Karpas-422 (cell line): ENCODE measurements around the gene C20orf144. TPM values are rescaled to one million over a fixed set of nuclear protein-coding genes. Genes with fewer than 3 reads are reported as not detected.

Experiments
- DNase-seq: peaks from one replicate; pipeline ENCODE4 v3.0.0-alpha.2; 2015
- H2AFZ ChIP-seq: fragments of 200-600 bp; sonication (generic); 2 replicates; pipeline ENCODE4 v1.6.1; 2014; ENCODE audit warnings: antibody characterized with exemption, low read length, mixed read lengths
- H3K27ac ChIP-seq: fragments of 200-600 bp; sonication (generic); 2 replicates; pipeline ENCODE4 v1.5.1; 2014; ENCODE audit warnings: mild to moderate bottlenecking, low read length, moderate library complexity
- H3K27me3 ChIP-seq: fragments of 200-600 bp; sonication (generic); 2 replicates; pipeline ENCODE4 v1.6.1; 2014; ENCODE audit warnings: low read length, mixed read lengths
- H3K36me3 ChIP-seq: fragments of 200-600 bp; sonication (generic); 2 replicates; pipeline ENCODE4 v1.6.1; 2014; ENCODE audit warnings: low read length, mixed read lengths; ENCODE audit not compliant: insufficient read depth
- H3K4me1 ChIP-seq: fragments of 200-600 bp; sonication (generic); 2 replicates; pipeline ENCODE4 v1.6.1; 2014; ENCODE audit warnings: mild to moderate bottlenecking, low read length, mixed read lengths
- H3K4me2 ChIP-seq: fragments of 200-600 bp; sonication (generic); 2 replicates; pipeline ENCODE4 v1.6.1; 2014; ENCODE audit warnings: low read length, low read depth, mild to moderate bottlenecking; ENCODE audit not compliant: poor library complexity, severe bottlenecking
- H3K4me3 ChIP-seq: fragments of 200-600 bp; sonication (generic); 2 replicates; pipeline ENCODE4 v1.5.1; 2014; ENCODE audit warnings: mild to moderate bottlenecking, antibody characterized with exemption, low read length, mixed read lengths
- H3K79me2 ChIP-seq: fragments of 200-600 bp; sonication (generic); 2 replicates; pipeline ENCODE4 v1.6.1; 2014; ENCODE audit warnings: mild to moderate bottlenecking, low read length, mixed read lengths
- H3K9ac ChIP-seq: fragments of 200-600 bp; sonication (generic); 2 replicates; pipeline ENCODE4 v1.6.0; 2014; ENCODE audit warnings: low read length
- H3K9me2 ChIP-seq: fragments of 200-600 bp; sonication (generic), shearing (Covaris generic); replicated peaks from 2 replicates; pipeline ENCODE4 v1.6.0; 2014; ENCODE audit warnings: mild to moderate bottlenecking, low read length, moderate library complexity; ENCODE audit not compliant: insufficient read depth
- H3K9me3 ChIP-seq: fragments of 300-700, 200-600 bp; sonication (generic); 2 replicates; pipeline ENCODE4 v1.6.1; 2014; ENCODE audit warnings: low read length, mixed read lengths
- H4K20me1 ChIP-seq: fragments of 200-600 bp; sonication (generic); 2 replicates; pipeline ENCODE4 v1.6.1; 2014; ENCODE audit warnings: mild to moderate bottlenecking, antibody characterized with exemption, low read length, low read depth; ENCODE audit not compliant: insufficient read depth
- total RNA-seq: library from RNA; depleted of rRNA; stranded (reverse); fragments of >200 nt; shearing (Covaris generic); gene quantifications from 2 replicates; pipeline ENCODE4 v1.2.3, GENCODE V29; 2014; ENCODE audit warnings: low replicate concordance

C20orf144 gene
- total RNA-seq, 1 experiment from 2014 or later: 0.45 TPM

GRCh38 chr20:33680686-33681085 lies 18.6 kb downstream of the C20orf144 start:
- Histone ChIP-seq H3K9me3 (no peaks in the 10 kb centered on the region), H3K36me3 (no peaks in the 10 kb centered on the region), H3K27me3 (no peaks in the 10 kb centered on the region), H4K20me1 (peaks cover 14% of the 10 kb centered on the region; the same call in 1 of the 2 replicates), H3K4me3 (peak overlapping the region; percentile 39; the same call in 1 of the 2 replicates), H3K9ac (peak overlapping the region; percentile 66), H3K4me2 (peak overlapping the region; percentile 57), H3K4me1 (peaks cover 63% of the 10 kb centered on the region), H2AFZ (no peak overlapping the region), H3K79me2 (peaks cover 51% of the 10 kb centered on the region), H3K9me2 (no peaks in the 10 kb centered on the region), H3K27ac (peak overlapping the region; percentile 92)
- no peak for DNase-seq

GRCh38 chr20:33681288-33681687 lies 19.2 kb downstream of the C20orf144 start:
- Histone ChIP-seq H3K9me3 (no peaks in the 10 kb centered on the region), H3K4me2 (peak overlapping the region; percentile 57), H3K79me2 (peaks cover 51% of the 10 kb centered on the region), H3K9ac (peak overlapping the region; percentile 66), H2AFZ (no peak overlapping the region), H3K27me3 (no peaks in the 10 kb centered on the region), H3K4me1 (peaks cover 61% of the 10 kb centered on the region), H3K36me3 (no peaks in the 10 kb centered on the region), H3K27ac (peak overlapping the region; percentile 92), H4K20me1 (peaks cover 14% of the 10 kb centered on the region; the same call in 1 of the 2 replicates), H3K4me3 (no peak overlapping the region), H3K9me2 (no peaks in the 10 kb centered on the region)
- DNase-seq: no peak

GRCh38 chr20:33681728-33682353 lies 19.7 kb downstream of the C20orf144 start:
- peak overlapping the region; percentile 66 for H3K9ac ChIP-seq
- no peaks in the 10 kb centered on the region for H3K9me2 ChIP-seq
- peaks cover 51% of the 10 kb centered on the region for H3K79me2 ChIP-seq
- H3K4me1 ChIP-seq: peaks cover 64% of the 10 kb centered on the region
- H3K9me3 ChIP-seq: no peaks in the 10 kb centered on the region
- peak overlapping the region; percentile 57 for H3K4me2 ChIP-seq
- no peaks in the 10 kb centered on the region for H3K27me3 ChIP-seq
- no peak for DNase-seq
- H3K36me3 ChIP-seq: no peaks in the 10 kb centered on the region
- 0 out of 2 replicates have a peak overlapping the region, but pooled peaks have one; percentile 2 for H3K4me3 ChIP-seq
- peaks cover 14% of the 10 kb centered on the region; the same call in 1 of the 2 replicates for H4K20me1 ChIP-seq
- H2AFZ ChIP-seq: no peak overlapping the region
- peak overlapping the region; percentile 92 for H3K27ac ChIP-seq

- peak overlapping the region; percentile 73 for H3K4me3 ChIP-seq
- H3K27me3 ChIP-seq: no peaks in the 10 kb centered on the region
- no peaks in the 10 kb centered on the region for H3K36me3 ChIP-seq
- peak; percentile 61 for DNase-seq
- no peaks in the 10 kb centered on the region for H3K9me3 ChIP-seq
- H3K4me2 ChIP-seq: peak overlapping the region; percentile 91
- H3K79me2 ChIP-seq: peaks cover 51% of the 10 kb centered on the region
- no peak overlapping the region for H2AFZ ChIP-seq
- H4K20me1 ChIP-seq: peaks cover 14% of the 10 kb centered on the region; the same call in 1 of the 2 replicates
- H3K4me1 ChIP-seq: peaks cover 59% of the 10 kb centered on the region
- no peaks in the 10 kb centered on the region for H3K9me2 ChIP-seq
- H3K9ac ChIP-seq: peak overlapping the region; percentile 89
- H3K27ac ChIP-seq: peak overlapping the region; percentile 98
Observed at GRCh38 chr20:33684533-33685327, 22.6 kb downstream of the C20orf144 start.

GRCh38 chr20:33685328-33686099 lies 23.4 kb downstream of the C20orf144 start:
- Histone ChIP-seq H2AFZ (no peak overlapping the region), H4K20me1 (peaks cover 14% of the 10 kb centered on the region; the same call in 1 of the 2 replicates), H3K27ac (peak overlapping the region; percentile 98), H3K79me2 (peaks cover 45% of the 10 kb centered on the region), H3K36me3 (no peaks in the 10 kb centered on the region), H3K9me3 (no peaks in the 10 kb centered on the region), H3K4me1 (peaks cover 56% of the 10 kb centered on the region), H3K4me3 (peak overlapping the region; percentile 73), H3K9me2 (no peaks in the 10 kb centered on the region), H3K9ac (peak overlapping the region; percentile 89), H3K4me2 (peak overlapping the region; percentile 91), H3K27me3 (no peaks in the 10 kb centered on the region)
- DNase-seq: peak; percentile 96

- Histone ChIP-seq H3K9me2 (no peaks in the 10 kb centered on the region), H3K4me3 (peak within 1 kb of the TSS; percentile 73), H4K20me1 (peaks cover 14% of the 10 kb centered on the region; the same call in 1 of the 2 replicates), H3K4me1 (peaks cover 48% of the 10 kb centered on the region), H3K27me3 (no peaks in the 10 kb centered on the region), H2AFZ (peak within 1 kb of the TSS; percentile 26; the same call in 1 of the 2 replicates), H3K9me3 (no peaks in the 10 kb centered on the region), H3K79me2 (peaks cover 37% of the 10 kb centered on the region), H3K9ac (peak within 1 kb of the TSS; percentile 89), H3K36me3 (no peaks in the 10 kb centered on the region), H3K4me2 (peak within 1 kb of the TSS; percentile 91), H3K27ac (peak within 1 kb of the TSS; percentile 98)
- peak; percentile 98 for DNase-seq
Observed at GRCh38 chr20:33686100-33686983, 24.2 kb downstream of the C20orf144 start, which contains the start of gene E2F1. E2F1 (minus strand) TSS chr20:33686385; CDS start chr20:33686264, 121 bp downstream.

- H2AFZ ChIP-seq: peak overlapping the region; percentile 26; the same call in 1 of the 2 replicates
- no peak overlapping the region for H3K27ac ChIP-seq
- peak overlapping the region; percentile 58 for H3K4me2 ChIP-seq
- peaks cover 42% of the 10 kb centered on the region for H3K4me1 ChIP-seq
- H3K9ac ChIP-seq: peak overlapping the region; percentile 55
- H3K4me3 ChIP-seq: peak overlapping the region; percentile 50; the same call in 1 of the 2 replicates
- peaks cover 14% of the 10 kb centered on the region; the same call in 1 of the 2 replicates for H4K20me1 ChIP-seq
- peaks cover 32% of the 10 kb centered on the region for H3K79me2 ChIP-seq
- H3K9me2 ChIP-seq: no peaks in the 10 kb centered on the region
- no peaks in the 10 kb centered on the region for H3K9me3 ChIP-seq
- H3K27me3 ChIP-seq: no peaks in the 10 kb centered on the region
- no peaks in the 10 kb centered on the region for H3K36me3 ChIP-seq
- no peak for DNase-seq
Observed at GRCh38 chr20:33686984-33687366, 24.8 kb downstream of the C20orf144 start.
